Stimulated activated CD8-positive, alpha-beta memory T cell treated with anti-CD3 and anti-CD28 coated beads, Interleukin-15, amount 100 ng/mL, for 48 hours (primary cell): Measurements from ENCODE around the gene ATOSA.
A peak's percentile ranks its signal among the peaks of the same experiment; 100 is the strongest.

Experiments used
- DNase-seq, 2 donors: peaks; one replicate each; pipeline ENCODE4 v3.0.0-alpha.2; 2020; ENCODE audit warnings: low read depth in 2 of 2

The ATOSA gene

DNA sequence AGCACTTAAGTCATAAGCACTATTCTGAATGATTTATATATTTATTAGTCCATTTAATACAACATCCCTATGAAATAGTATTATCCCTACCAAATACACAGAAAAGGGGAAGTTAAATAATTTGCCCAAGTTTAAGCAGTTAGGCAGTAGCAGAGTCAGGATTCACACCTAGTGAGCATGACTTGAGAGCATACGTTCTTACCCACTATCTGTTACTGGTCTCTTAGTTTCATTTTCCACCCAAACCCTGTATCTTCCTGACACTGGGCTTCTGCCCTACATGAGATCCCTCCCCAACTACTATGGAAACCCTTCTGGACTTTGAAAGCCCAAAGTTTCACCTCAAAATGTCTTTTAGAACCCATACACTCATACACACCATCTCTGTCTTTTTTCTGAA is 4.4 kb upstream of the ATOSA start:
- no peak for DNase-seq

DNA sequence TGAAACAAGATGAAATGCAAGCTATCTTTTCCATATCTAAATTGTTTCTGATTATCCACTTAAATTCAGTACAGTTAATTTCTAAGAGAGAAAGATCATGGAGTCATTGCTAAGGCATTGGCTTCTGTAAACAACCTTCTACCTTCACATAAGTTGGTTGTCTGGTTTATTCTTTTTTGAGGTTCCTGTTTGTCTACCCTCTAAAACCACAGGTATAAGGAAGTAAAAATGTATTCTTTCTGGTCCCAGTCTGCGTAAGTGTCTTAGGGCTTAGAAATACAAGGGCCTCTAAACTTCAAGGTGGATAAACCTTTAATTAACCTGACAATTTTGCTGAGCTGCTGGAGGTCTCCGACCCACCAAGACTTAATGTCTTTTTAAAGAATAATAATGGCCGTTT is 3.6 kb upstream of the ATOSA start:
- no peak for DNase-seq

- no peak for DNase-seq
These were observed 3.0 kb upstream of the ATOSA start for GRCh38 chr15:52682200-52682599.

GRCh38 chr15:52681441-52681840 is 2.3 kb upstream of the ATOSA start:
- DNase-seq, result no peak

DNA sequence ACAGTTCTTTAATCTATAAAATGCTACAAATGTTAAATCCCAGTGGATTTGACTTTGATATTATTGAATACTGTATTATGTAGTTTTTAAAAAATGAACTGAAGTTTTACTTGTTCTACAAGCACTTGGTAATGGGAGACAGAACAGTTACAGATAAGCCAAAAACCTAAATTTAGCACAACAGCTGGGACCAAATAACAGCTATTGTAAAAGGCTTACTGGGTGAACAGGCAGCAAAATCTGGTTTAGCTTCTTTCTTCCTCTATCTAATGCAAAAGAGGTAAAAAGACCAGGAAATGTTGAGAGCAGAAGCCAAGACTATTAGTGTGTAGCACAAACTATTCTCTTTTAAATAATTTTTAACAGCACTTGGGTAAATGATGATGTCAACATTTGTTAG is 1.6 kb upstream of the ATOSA start:
- DNase-seq, result no peak

- DNase-seq, result no peak
These were observed 828 bp upstream of the ATOSA start for GRCh38 chr15:52680041-52680391.

DNA sequence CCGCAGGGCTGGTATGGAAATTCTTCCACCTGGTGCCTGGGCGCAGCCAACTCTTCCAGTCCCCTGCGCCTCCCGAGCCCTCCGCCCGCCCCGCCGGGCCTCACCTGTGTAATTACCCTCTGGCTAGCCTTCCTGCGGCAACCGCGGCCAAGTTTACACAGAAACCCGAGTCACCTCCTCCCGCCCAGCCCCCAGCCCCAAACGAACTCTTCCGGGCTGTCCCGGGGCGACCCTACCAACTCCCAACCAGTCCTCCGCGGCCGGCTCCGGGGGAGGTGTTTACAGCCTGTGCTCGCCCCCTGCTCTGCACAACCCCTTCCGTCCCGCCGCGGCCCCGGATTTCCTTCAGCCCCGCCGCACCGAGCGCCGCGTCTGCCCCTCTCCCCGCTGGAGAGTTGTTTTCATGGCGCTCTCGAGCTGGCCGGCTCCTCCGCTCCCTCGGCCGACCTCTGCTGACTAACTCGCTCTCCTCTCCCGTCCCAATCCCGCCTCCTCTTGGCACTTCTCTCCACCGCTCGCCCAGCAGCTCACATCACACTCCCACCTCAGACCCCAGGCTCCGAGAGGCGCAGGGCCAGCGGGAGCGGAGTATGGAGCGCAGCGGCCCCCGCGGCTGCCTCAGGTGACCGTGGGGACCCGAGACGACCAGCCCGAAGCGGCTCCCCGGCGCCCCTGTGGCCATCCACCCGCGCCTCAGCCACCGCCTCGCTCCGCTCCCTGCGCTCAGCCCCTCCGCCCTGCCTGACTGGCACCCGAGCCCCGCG is 538 bp downstream of the ATOSA start:
- peak; percentile 36 for DNase-seq

- DNase-seq, result peak in 1 of 2 donors; percentile 37
These were observed 1.4 kb downstream of the ATOSA start for GRCh38 chr15:52677593-52678467.

GRCh38 chr15:52674831-52675230 is 4.4 kb downstream of the ATOSA start:
- no peak for DNase-seq

DNA sequence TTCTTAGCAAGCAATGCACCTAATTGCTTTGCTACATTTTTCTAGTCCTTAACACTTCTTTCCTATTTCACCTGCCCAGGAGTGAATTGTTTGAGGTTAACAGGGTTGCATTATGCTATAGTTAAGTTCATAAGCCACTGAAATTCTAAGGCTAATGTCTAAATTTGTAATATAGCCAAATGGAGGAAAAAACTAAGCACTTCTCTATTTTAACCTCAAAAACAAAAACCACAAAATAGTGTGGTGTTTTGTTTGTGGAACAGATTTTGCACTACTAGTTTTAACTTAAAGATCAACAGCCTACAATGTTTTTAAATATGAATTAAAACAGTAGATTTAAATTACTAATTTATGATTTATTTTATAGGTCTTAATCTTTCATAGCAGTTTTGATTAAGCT is 5.5 kb downstream of the ATOSA start:
- no peak for DNase-seq

GRCh38 chr15:52673312-52673711 is 5.9 kb downstream of the ATOSA start:
- no peak for DNase-seq

DNA sequence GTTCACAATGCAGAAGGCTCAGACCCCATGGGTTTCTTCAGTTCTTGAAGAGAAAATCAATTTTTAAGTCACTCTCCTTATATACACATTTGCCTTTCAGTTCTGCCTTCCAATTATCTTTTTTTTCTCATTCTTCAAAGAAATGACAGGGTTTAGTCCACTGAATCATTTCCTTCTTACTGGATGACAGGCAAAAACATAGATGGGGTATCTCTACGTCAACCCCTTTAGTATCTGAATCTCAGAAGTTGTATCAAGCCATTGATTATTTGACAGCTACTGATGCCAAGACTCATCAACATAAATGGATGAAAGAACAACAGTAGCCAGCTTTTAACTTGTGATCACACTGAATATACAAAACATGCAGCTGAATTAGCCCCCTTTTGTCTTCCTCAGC is 6.5 kb downstream of the ATOSA start:
- DNase-seq, result no peak

DNA sequence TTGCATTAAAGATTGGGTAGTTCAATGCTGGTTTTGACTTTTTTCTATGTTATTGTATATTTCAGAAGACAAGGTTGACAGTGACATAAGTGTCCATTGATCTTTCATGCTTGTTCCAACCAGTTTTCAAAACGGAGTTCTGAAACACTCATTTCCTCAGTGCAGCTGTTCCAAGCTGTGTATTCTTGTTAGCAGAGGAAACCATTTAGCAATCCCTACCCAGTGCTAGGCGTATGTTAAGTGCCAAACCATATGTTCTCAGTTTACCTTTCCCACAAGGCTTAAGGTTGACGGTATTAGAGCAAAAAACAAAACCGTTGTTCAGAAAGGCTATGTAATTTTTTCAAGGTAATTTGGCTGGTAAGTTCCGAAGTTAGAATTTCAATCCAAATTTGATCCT is 9.1 kb downstream of the ATOSA start:
- DNase-seq, result no peak

DNA sequence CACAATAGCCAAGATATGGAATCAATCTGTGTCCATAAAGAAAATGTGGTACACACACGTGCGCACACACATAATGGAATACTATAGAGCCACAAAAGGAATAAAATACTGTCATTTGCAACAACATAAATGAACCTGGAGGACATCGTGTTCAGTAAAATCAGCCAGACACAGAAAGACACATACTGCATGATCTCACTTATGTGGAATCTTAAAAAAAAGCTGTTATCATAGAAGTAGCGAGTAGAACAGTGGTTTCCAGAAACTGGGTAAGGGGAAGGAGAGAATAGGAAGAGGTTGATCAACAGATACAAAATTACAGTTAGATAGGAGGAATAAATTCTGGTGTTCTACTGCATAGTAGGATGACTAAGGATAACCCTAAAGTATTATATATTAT is 11.1 kb downstream of the ATOSA start:
- no peak for DNase-seq

DNA sequence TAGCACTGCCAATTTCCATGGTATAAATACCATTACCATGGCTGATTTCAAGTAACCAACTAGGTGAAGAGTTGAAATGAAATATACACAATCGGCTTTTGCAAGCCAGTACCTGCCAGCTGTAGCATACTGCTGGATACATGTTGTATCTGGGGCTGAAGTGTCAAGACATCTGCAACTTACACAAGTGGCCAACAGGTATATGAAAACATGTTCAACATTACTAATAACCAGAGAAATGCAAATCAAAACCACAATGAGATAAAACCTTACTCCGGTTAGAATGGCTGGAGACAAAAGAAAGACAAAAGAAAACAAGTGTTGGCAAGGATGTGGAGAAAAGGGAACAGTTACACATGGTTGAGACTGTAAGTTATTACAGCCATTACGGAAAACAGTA is 11.6 kb downstream of the ATOSA start:
- no peak for DNase-seq

DNA sequence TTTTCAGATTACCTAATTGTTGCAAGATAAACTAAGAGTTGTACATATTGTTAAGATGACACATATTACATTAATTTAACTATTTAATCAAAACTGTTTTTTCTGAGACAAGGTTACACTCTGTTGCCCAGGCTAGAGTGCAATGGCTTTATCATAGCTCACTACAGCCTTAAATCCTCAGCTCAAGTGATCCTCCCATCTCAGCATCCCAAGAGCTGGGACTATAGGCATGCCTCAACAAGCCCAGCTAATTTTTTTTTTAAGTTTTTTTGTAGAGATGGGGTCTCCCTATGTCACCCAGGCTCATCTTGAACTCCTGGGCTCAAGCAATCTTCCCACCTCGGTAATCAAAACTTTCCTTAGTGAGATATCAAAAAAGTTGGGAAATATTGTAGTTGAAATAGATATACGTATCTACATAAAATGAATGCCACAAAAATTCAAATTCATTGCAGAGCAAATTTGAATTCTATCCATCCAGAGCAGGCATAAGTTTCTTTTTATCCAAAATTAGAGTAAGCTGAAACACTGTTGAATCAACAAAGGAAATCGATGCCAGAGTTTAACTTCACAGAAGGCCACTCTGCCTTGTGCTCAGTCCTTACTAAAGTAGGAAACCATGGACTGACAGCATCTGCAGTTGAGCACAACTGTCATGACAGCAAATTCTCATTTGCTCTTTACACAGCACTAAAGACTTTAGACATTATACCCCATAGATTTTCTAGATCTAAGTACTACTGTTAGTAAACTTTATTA is 15.5 kb downstream of the ATOSA start:
- DNase-seq, result no peak

DNA sequence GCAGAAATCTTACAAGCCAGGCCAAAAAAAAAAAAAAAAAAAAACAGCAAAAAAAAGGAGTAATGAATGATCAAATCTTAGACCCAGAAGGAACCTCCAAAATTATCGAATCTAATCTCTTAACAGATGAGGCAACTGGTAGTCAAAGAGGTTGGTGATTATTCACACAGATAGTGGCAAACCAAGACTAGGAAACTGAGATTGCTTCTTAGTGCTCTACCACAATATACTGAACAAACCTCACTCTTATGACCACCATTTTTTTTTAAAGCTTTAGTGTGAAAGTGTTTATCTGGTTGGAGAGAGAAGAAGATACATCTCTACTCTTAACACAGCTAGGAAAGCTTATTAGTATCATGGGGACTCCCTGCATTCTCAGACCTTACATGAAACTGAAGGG is 17.3 kb downstream of the ATOSA start:
- no peak for DNase-seq

- no peak for DNase-seq
These were observed 19.0 kb downstream of the ATOSA start for GRCh38 chr15:52660192-52660591.

DNA sequence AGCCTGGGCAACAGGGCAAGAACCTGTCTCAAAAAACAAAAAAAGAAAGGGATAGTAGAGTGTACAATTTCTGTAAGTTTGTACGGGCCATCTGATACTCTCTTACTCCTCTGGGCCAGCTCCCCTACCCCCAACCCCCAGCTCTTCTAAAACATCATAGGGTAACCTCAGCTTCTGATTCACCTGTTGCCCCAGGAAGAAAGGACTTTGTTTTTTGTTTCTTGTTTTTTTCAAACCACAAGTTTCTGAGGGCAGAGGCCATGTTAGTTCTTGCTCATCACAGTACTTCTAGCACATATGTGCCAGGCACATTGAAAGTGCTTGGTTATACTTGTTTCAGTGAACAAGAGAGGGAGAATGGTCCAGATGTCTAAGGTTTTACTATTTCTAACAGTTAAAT is 20.2 kb downstream of the ATOSA start:
- DNase-seq, result peak in 1 of 2 donors; percentile 12

DNA sequence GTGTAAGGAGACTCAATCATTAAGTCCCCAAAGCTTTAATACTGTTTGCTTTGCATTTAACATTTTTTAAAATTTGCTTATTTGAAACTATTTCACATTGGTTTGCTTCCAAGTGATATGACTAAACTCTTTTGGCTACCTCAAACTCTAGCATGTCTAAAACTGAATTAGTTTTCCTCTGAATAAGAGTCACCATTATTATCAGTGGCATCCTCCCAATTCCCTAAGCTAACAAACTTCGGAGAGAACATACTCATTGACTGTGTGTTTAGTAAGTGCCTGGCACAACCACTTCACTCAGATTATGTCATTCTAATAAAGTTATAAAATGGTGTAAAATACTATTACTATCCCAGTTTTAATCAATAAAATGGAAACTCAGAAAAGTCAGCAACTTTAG is 21.9 kb downstream of the ATOSA start:
- no peak for DNase-seq

DNA sequence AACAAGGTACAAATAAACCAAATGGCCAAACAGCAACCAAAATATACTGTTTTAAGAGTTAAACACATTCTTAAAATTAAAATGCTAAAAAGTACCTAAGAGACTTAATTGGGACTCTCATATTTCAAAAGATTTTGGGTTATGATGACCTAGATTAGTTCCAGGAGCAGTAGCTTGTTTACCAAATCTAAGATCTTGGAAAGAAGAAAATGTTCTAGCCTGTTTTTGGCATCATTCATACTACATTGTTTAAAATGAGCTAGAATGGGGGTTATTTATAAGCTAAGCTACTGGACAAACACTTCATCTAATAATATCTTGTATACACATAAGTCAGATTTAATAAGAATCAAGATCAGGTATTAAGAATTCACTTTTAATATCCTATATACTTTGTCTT is 22.8 kb downstream of the ATOSA start:
- no peak for DNase-seq

- DNase-seq, result no peak
These were observed 25.7 kb downstream of the ATOSA start for GRCh38 chr15:52653431-52653964.
